HepG2 (cell line): ENCODE data around the gene TOMM22. TPM values are rescaled to one million over a fixed set of nuclear protein-coding genes. Genes with fewer than 3 reads are reported as not detected.
A peak's percentile ranks its signal among the peaks of the same experiment; 100 is the strongest.

Experiments used
- AHR ChIP-seq: IDR thresholded peaks from 2 replicates; pipeline ENCODE4 v1.6.1; 2018; ENCODE audit warnings: missing genetic modification reagents, missing compliant biosample characterization
- ELF3 ChIP-seq: IDR thresholded peaks from 2 replicates; pipeline ENCODE4 v1.6.1; 2016; ENCODE audit warnings: missing genetic modification reagents, missing compliant biosample characterization
- JDP2 ChIP-seq: sonication (generic); formaldehyde crosslinking; IDR thresholded peaks from 2 replicates; pipeline ENCODE4 v1.8.1; 2022; ENCODE audit warnings: missing genetic modification reagents, borderline replicate concordance
- KDM2A ChIP-seq: sonication (generic); formaldehyde crosslinking; IDR thresholded peaks from 2 replicates; pipeline ENCODE4 v1.4.0; 2020; ENCODE audit warnings: low read depth, missing genetic modification reagents, borderline replicate concordance
- KDM6A ChIP-seq: IDR thresholded peaks from 2 replicates; pipeline ENCODE4 v1.6.1; 2016; ENCODE audit warnings: low read depth
- KLF9 ChIP-seq: IDR thresholded peaks from 2 replicates; pipeline ENCODE4 v1.6.1; 2016; ENCODE audit warnings: low read depth
- MYNN ChIP-seq: sonication (generic); formaldehyde crosslinking; IDR thresholded peaks from 2 replicates; pipeline ENCODE4 v1.4.0; 2020; ENCODE audit warnings: mild to moderate bottlenecking, low read depth, missing genetic modification reagents
- NFIC ChIP-seq: IDR thresholded peaks from 2 replicates; pipeline ENCODE4 v1.6.1; 2012; ENCODE audit warnings: mild to moderate bottlenecking, low read length, inconsistent platforms
- RAD21 ChIP-seq: fragments of 450-650 bp; formaldehyde crosslinking; IDR thresholded peaks from 2 replicates; pipeline ENCODE4 v1.5.0; 2020; ENCODE audit warnings: mild to moderate bottlenecking
- RARG ChIP-seq: sonication (generic); formaldehyde crosslinking; IDR thresholded peaks from 2 replicates; pipeline ENCODE4 v1.4.0; 2020; ENCODE audit warnings: low read depth, mild to moderate bottlenecking, missing genetic modification reagents
- RBM39 ChIP-seq: fragments of 200-400 bp; formaldehyde crosslinking; IDR thresholded peaks from one replicate; pipeline ENCODE4 v1.6.1; 2018; ENCODE audit warnings: antibody characterized with exemption, mild to moderate bottlenecking, low read depth, low read length; ENCODE audit not compliant: poor library complexity, severe bottlenecking
- SALL2 ChIP-seq: sonication (generic); formaldehyde crosslinking; IDR thresholded peaks from 2 replicates; pipeline ENCODE4 v1.8.1; 2023; ENCODE audit warnings: mild to moderate bottlenecking, missing genetic modification reagents, inconsistent platforms
- TSC22D2 ChIP-seq: sonication (generic); formaldehyde crosslinking; IDR thresholded peaks from 2 replicates; pipeline ENCODE4 v1.5.1; 2020; ENCODE audit warnings: missing genetic modification reagents, mild to moderate bottlenecking, borderline replicate concordance
- ZBTB1 ChIP-seq: sonication (generic); formaldehyde crosslinking; IDR thresholded peaks from 2 replicates; pipeline ENCODE4 v1.4.0; 2020; ENCODE audit warnings: missing genetic modification reagents, borderline replicate concordance
- ZBTB38 ChIP-seq: sonication (generic); formaldehyde crosslinking; IDR thresholded peaks from 2 replicates; pipeline ENCODE4 v1.5.1; 2020; ENCODE audit warnings: mild to moderate bottlenecking, missing genetic modification reagents
- ZNF292 ChIP-seq: sonication (generic); formaldehyde crosslinking; IDR thresholded peaks from 2 replicates; pipeline ENCODE4 v1.8.1; 2022; ENCODE audit warnings: mild to moderate bottlenecking, low read depth, missing genetic modification reagents, borderline replicate concordance
- ZNF446 ChIP-seq: sonication (generic); formaldehyde crosslinking; IDR thresholded peaks from 2 replicates; pipeline ENCODE4 v1.5.0; 2020; ENCODE audit warnings: mild to moderate bottlenecking, missing genetic modification reagents
- ZNF883 ChIP-seq: sonication (generic); formaldehyde crosslinking; IDR thresholded peaks from 2 replicates; pipeline ENCODE4 v1.5.1; 2020; ENCODE audit warnings: mild to moderate bottlenecking, missing genetic modification reagents; ENCODE audit errors: not compliant biosample characterization
- ZSCAN21 ChIP-seq: sonication (generic); formaldehyde crosslinking; IDR thresholded peaks from 2 replicates; pipeline ENCODE4 v1.8.0; 2022; ENCODE audit warnings: mild to moderate bottlenecking, missing genetic modification reagents, moderate library complexity, borderline replicate concordance
- polyA plus RNA-seq, 8 experiments: library from polyadenylated mRNA; depleted of rRNA in 3 of 8; stranded (reverse) in 7 of 8; unstranded in 1 of 8; fragments of >200 nt; fragmentation: Illumina TruSeq in 4 of 8; extraction: Trizol in 4 of 8; gene quantifications; 2 replicates each; pipeline versions ENCODE4 v1.2.1 to v1.2.3, GENCODE V29; 2011 to 2016; ENCODE audit warnings: low read depth in 4 of 8, missing spikeins in 1 of 8, mixed read lengths in 1 of 8; ENCODE audit not compliant: insufficient read depth in 1 of 8
- total RNA-seq, 5 experiments: library from RNA; depleted of rRNA; stranded (reverse); fragments of >200 nt; fragmentation: Illumina TruSeq; extraction: Trizol; gene quantifications; 2 replicates each; pipeline ENCODE4 v1.2.3, GENCODE V29; 2016; ENCODE audit warnings: low read depth in 1 of 5
- TF ChIP-seq, protein P1 (sequence below): sonication (generic); formaldehyde crosslinking; IDR thresholded peaks from 2 replicates; pipeline ENCODE4 v1.8.0; 2022; ENCODE audit warnings: mild to moderate bottlenecking, missing genetic modification reagents
- TF ChIP-seq, protein P2 (sequence below): sonication (generic); formaldehyde crosslinking; IDR thresholded peaks from 2 replicates; pipeline ENCODE4 v1.5.1; 2020; ENCODE audit warnings: mild to moderate bottlenecking, missing genetic modification reagents, moderate library complexity
- TF ChIP-seq, protein P3 (sequence below): sonication (generic); formaldehyde crosslinking; IDR thresholded peaks from 2 replicates; pipeline ENCODE4 v1.4.0; 2020; ENCODE audit warnings: mild to moderate bottlenecking, missing genetic modification reagents

TOMM22 gene
- total and polyA plus RNA-seq, 2 of the 13 experiments (the other 11 are each of a cell fraction or from before 2014, with no cell fraction given): 46.9 to 118 TPM

DNA sequence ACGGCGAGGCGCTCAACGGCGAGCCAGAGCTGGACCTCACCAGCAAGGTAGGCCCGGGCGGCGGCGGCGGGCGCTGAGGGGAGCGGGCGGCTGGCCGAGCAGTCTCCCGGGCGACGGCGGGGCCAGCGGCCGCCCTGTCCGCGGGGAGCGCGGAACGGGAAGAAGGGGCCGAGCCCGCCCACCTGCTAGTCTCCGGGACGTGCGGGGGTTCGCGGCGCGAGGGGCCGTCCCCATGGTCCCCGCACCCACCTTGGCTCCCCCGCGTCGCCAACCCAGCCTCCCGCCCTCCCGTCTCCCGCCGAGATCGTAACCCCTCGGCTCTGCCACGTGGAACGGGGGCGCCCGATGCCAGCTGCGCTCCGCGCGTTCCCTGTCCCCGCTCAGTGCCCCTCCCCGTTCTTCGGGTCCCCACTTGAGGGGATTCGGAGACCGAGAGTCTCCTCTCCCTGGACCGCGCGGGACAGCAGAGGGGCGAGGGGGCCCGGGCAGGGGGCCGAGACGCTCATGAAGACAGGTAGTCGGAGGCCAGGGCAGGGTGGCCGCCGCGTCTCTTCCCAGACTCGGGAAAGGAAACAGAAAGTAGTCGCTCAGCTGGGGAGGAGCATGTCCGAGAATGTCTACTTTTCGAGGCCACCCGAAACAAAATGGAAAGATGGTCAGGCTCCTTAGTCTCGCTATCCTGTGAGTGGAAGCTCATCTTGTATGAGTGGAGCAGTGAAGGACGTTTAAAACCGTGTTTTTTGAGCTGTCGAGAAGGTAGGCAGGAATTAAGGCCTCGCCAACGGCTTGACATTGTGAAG lies 24.5 kb downstream of the TOMM22 start (continued):
- no peak for TF ChIP-seq ZBTB1 (CRISPR knock-in tag)
- TF ChIP-seq, protein P1, sequence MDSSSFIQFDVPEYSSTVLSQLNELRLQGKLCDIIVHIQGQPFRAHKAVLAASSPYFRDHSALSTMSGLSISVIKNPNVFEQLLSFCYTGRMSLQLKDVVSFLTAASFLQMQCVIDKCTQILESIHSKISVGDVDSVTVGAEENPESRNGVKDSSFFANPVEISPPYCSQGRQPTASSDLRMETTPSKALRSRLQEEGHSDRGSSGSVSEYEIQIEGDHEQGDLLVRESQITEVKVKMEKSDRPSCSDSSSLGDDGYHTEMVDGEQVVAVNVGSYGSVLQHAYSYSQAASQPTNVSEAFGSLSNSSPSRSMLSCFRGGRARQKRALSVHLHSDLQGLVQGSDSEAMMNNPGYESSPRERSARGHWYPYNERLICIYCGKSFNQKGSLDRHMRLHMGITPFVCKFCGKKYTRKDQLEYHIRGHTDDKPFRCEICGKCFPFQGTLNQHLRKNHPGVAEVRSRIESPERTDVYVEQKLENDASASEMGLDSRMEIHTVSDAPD (CRISPR knock-in tag): no peak
- TF ChIP-seq ZNF446 (CRISPR knock-in tag): 0 out of 2 replicates have a peak, but pooled peaks have one; percentile 60
- TF ChIP-seq ELF3: no peak
- TF ChIP-seq ZNF292 (CRISPR knock-in tag): no peak
- TF ChIP-seq RARG: no peak
- no peak for TF ChIP-seq JDP2 (CRISPR knock-in tag)
- no peak for TF ChIP-seq RBM39
- no peak for TF ChIP-seq NFIC
- peak; percentile 50 for TF ChIP-seq ZNF883
- 0 out of 2 replicates have a peak, but pooled peaks have one; percentile 30 for TF ChIP-seq KDM2A (CRISPR knock-in tag)
- TF ChIP-seq MYNN: no peak
- peak; percentile 39; the same call in 1 of the 2 replicates for TF ChIP-seq ZSCAN21 (CRISPR knock-in tag)
- TF ChIP-seq TSC22D2 (CRISPR knock-in tag): no peak
- no peak for TF ChIP-seq ZBTB38 (CRISPR knock-in tag)
- 0 out of 2 replicates have a peak, but pooled peaks have one; percentile 36 for TF ChIP-seq SALL2 (CRISPR knock-in tag)
- no peak for TF ChIP-seq KLF9 (CRISPR knock-in tag)
- TF ChIP-seq, protein P2, sequence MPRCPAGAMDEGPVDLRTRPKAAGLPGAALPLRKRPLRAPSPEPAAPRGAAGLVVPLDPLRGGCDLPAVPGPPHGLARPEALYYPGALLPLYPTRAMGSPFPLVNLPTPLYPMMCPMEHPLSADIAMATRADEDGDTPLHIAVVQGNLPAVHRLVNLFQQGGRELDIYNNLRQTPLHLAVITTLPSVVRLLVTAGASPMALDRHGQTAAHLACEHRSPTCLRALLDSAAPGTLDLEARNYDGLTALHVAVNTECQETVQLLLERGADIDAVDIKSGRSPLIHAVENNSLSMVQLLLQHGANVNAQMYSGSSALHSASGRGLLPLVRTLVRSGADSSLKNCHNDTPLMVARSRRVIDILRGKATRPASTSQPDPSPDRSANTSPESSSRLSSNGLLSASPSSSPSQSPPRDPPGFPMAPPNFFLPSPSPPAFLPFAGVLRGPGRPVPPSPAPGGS (CRISPR knock-in tag): 0 out of 2 replicates have a peak, but pooled peaks have one; percentile 48
- no peak for TF ChIP-seq KDM6A
- no peak for TF ChIP-seq AHR (CRISPR knock-in tag)
- TF ChIP-seq, protein P3, sequence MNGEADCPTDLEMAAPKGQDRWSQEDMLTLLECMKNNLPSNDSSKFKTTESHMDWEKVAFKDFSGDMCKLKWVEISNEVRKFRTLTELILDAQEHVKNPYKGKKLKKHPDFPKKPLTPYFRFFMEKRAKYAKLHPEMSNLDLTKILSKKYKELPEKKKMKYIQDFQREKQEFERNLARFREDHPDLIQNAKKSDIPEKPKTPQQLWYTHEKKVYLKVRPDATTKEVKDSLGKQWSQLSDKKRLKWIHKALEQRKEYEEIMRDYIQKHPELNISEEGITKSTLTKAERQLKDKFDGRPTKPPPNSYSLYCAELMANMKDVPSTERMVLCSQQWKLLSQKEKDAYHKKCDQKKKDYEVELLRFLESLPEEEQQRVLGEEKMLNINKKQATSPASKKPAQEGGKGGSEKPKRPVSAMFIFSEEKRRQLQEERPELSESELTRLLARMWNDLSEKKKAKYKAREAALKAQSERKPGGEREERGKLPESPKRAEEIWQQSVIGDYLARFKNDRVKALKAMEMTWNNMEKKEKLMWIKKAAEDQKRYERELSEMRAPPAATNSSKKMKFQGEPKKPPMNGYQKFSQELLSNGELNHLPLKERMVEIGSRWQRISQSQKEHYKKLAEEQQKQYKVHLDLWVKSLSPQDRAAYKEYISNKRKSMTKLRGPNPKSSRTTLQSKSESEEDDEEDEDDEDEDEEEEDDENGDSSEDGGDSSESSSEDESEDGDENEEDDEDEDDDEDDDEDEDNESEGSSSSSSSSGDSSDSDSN (CRISPR knock-in tag): peak; percentile 73; the same call in 1 of the 2 replicates
- 0 out of 2 replicates have a peak, but pooled peaks have one; percentile 10 for TF ChIP-seq RAD21 (CRISPR knock-in tag)
